Motor neuron (in vitro differentiated cells): ENCODE measurements around the gene BBIP1. TPM values are rescaled to one million over a fixed set of nuclear protein-coding genes. Genes with fewer than 3 reads are reported as not detected.

Source experiments
- ATAC-seq, 8 experiments: fragments of 200-7000 bp; cut with Tn5 transposase; replicated peaks in 6 of 8; 2 replicates each; pipeline ENCODE4 v1.8.0; 2021; ENCODE audit warnings: mild to moderate bottlenecking in 8 of 8, moderate library complexity in 8 of 8
- H3K27ac ChIP-seq, 2 donors: fragments of 250-450 bp; sonication (Bioruptor Pico); 2 replicates each; pipeline ENCODE4 v1.9.0; 2021; ENCODE audit warnings: antibody characterized with exemption in 2 of 2, mild to moderate bottlenecking in 2 of 2, moderate library complexity in 1 of 2
- H3K4me1 ChIP-seq, 2 donors: fragments of 250-450 bp; sonication (Bioruptor Pico); replicated peaks in 1 of 2; 2 replicates each; pipeline ENCODE4 v1.6.1; 2021; ENCODE audit warnings: antibody characterized with exemption in 2 of 2, mild to moderate bottlenecking in 2 of 2, moderate library complexity in 1 of 2
- H3K4me3 ChIP-seq, 5 donors: fragments of 250-450 bp; sonication (Bioruptor Pico); 2 replicates each; pipeline ENCODE4 v1.9.0; 2021; ENCODE audit warnings: antibody characterized with exemption in 5 of 5, mild to moderate bottlenecking in 5 of 5, moderate library complexity in 4 of 5
- WGBS, 10 experiments: fragments of 450-650 bp; shearing (Covaris generic); methylation state at CpG; one replicate each; pipeline ENCODE4 v1.0.0; 2022; 5-methylcytosine and 5-hydroxymethylcytosine counted together
- in situ Hi-C, 9 experiments: fragments of 400-800 bp; cut with MboI; loops; one replicate each; pipeline ENCODE4 v1.15.0; 2021; ENCODE audit warnings: low sequenced_read_pairs in 9 of 9, low pct_unique_long_range_greater_than_20kb in 2 of 9; ENCODE audit not compliant: unreplicated experiment in 9 of 9
- total RNA-seq, 8 experiments: library from RNA; unstranded; fragments of 300-600 nt; gene quantifications; 2 replicates each; pipeline versions ENCODE4 v1.2.3 to v1.2.4, GENCODE V29; 2022

BBIP1 gene
- total RNA-seq, 8 experiments from 2014 or later: 29.8 to 51.9 (median 41.0) TPM

- 5 to 100% (median 77%) methylated on average over 1 of the region's 1 CpG for WGBS, 10 experiments
- peak in 2 of 8 experiments; percentile 10 to 20 for ATAC-seq
Observed at GRCh38 chr10:110946496-110946895, 27.5 kb upstream of the BBIP1 start.

GRCh38 chr10:110944792-110945396 lies 25.9 kb upstream of the BBIP1 start:
- ATAC-seq: peak in 7 of 8 experiments; percentile 14 to 94 (median 78)
- no peak overlapping the region for H3K27ac ChIP-seq
- no peak overlapping the region for H3K4me3 ChIP-seq
- 0 to 76% (median 37%) methylated on average over 2 to 5 of the region's 5 CpGs; no CpG with 5 or more reads in 2 of the 10 experiments for WGBS, 10 experiments
- in situ Hi-C loops: no loop called here
- H3K4me1 ChIP-seq: no peaks in the 10 kb centered on the region

More at GRCh38 chr10:110946496-110946895, 27.5 kb upstream of the BBIP1 start:
- in situ Hi-C loops: no loop called here
- no peak overlapping the region for H3K27ac ChIP-seq
- H3K4me1 ChIP-seq: no peaks in the 10 kb centered on the region
- no peak overlapping the region for H3K4me3 ChIP-seq

- no peak for ATAC-seq
- 80 to 100% (median 100%) methylated on average over 1 to 4 of the region's 4 CpGs for WGBS, 10 experiments
Observed at GRCh38 chr10:110939419-110939818, 20.4 kb upstream of the BBIP1 start.

GRCh38 chr10:110936757-110937156 lies 17.8 kb upstream of the BBIP1 start:
- ATAC-seq: no peak
- 93 to 100% (median 99%) methylated on average over 1 to 15 of the region's 18 CpGs; no CpG with 5 or more reads in 2 of the 10 experiments for WGBS, 10 experiments
- Histone ChIP-seq H3K4me3 (no peak overlapping the region), H3K27ac (no peak overlapping the region), H3K4me1 (no peaks in the 10 kb centered on the region)
- in situ Hi-C loops: no loop called here

More at GRCh38 chr10:110939419-110939818, 20.4 kb upstream of the BBIP1 start:
- Histone ChIP-seq H3K27ac (no peak overlapping the region), H3K4me3 (no peak overlapping the region), H3K4me1 (no peaks in the 10 kb centered on the region)
- in situ Hi-C loops: no loop called here

- no peaks in the 10 kb centered on the region for H3K4me1 ChIP-seq
- in situ Hi-C loops: no loop called here
- no peak for ATAC-seq
- 38 to 100% (median 67%) methylated on average over 1 of the region's 1 CpG; no CpG with 5 or more reads in 4 of the 10 experiments for WGBS, 10 experiments
- H3K27ac ChIP-seq: no peak overlapping the region
- no peak overlapping the region for H3K4me3 ChIP-seq
Observed at GRCh38 chr10:110932505-110933180, 13.7 kb upstream of the BBIP1 start.

GRCh38 chr10:110931769-110932381 lies 12.9 kb upstream of the BBIP1 start:
- 50 to 100% (median 83%) methylated on average over 1 of the region's 1 CpG; no CpG with 5 or more reads in 3 of the 10 experiments for WGBS, 10 experiments
- ATAC-seq: peak in 3 of 8 experiments; percentile 35 to 42 (median 41)
- no peak overlapping the region for H3K27ac ChIP-seq
- no peak overlapping the region for H3K4me3 ChIP-seq
- H3K4me1 ChIP-seq: no peaks in the 10 kb centered on the region
- in situ Hi-C loops: no loop called here

GRCh38 chr10:110927461-110927860 lies 8.5 kb upstream of the BBIP1 start:
- 63 to 100% (median 97%) methylated on average over 1 to 2 of the region's 2 CpGs; no CpG with 5 or more reads in 2 of the 10 experiments for WGBS, 10 experiments
- no peak for ATAC-seq
- no peak overlapping the region for H3K4me3 ChIP-seq
- peaks cover 5% of the 10 kb centered on the region in 2 donors for H3K4me1 ChIP-seq
- no peak overlapping the region for H3K27ac ChIP-seq
- in situ Hi-C loops: no loop called here

- ATAC-seq: peak in 1 of 8 experiments; percentile 1
- no peak overlapping the region for H3K27ac ChIP-seq
- H3K4me1 ChIP-seq: peaks cover 5 to 14% of the 10 kb centered on the region in 2 donors
- 0 to 100% (median 67%) methylated on average over 1 to 2 of the region's 2 CpGs for WGBS, 10 experiments
- no peak overlapping the region for H3K4me3 ChIP-seq
- in situ Hi-C loops: no loop called here
Observed at GRCh38 chr10:110923856-110924493, 5.0 kb upstream of the BBIP1 start.

- peak in 1 of 8 experiments; percentile 0 for ATAC-seq
- in situ Hi-C loops: no loop called here
- peaks cover 16 to 30% of the 10 kb centered on the region in 2 donors for H3K4me1 ChIP-seq
- 0 to 2% (median 0%) methylated on average over 2 to 21 of the region's 44 CpGs for WGBS, 10 experiments
- peak overlapping the region; percentile 83 to 88 for H3K27ac ChIP-seq
- H3K4me3 ChIP-seq: peak overlapping the region; percentile 74 to 91 (median 87)
Observed at GRCh38 chr10:110919971-110920881, 1.2 kb upstream of the BBIP1 start.

- peaks cover 16 to 30% of the 10 kb centered on the region in 2 donors for H3K4me1 ChIP-seq
- peak; percentile 37 to 56 (median 48) for ATAC-seq
- peak within 1 kb of the TSS; percentile 96 to 97 for H3K27ac ChIP-seq
- in situ Hi-C loops: no loop called here
- WGBS, 10 experiments: 0% methylated on average over 2 of the region's 61 CpGs; no CpG with 5 or more reads in 9 of the 10 experiments
- peak within 1 kb of the TSS; percentile 74 to 91 (median 87) for H3K4me3 ChIP-seq
Observed at GRCh38 chr10:110919349-110919931, 460 bp upstream of the BBIP1 start, which contains the start of gene SHOC2. SHOC2 (plus strand) TSS chr10:110919604; CDS start chr10:110964359, 44,755 bp downstream.

- peaks cover 11 to 27% of the 10 kb centered on the region in 2 donors for H3K4me1 ChIP-seq
- 0 to 4% (median 0%) methylated on average over 1 to 10 of the region's 15 CpGs; no CpG with 5 or more reads in 1 of the 10 experiments for WGBS, 10 experiments
- in situ Hi-C loops: no loop called here
- H3K27ac ChIP-seq: peak overlapping the region; percentile 96 to 97
- ATAC-seq: no peak
- peak overlapping the region; percentile 65 to 91 (median 87) for H3K4me3 ChIP-seq
Observed at GRCh38 chr10:110918269-110918642, 724 bp downstream of the BBIP1 start.
